ENCODE results near the gene ICOSLG.
"Not testable (repeated sequence)": the region's sequence is repeated elsewhere in the genome, so short reads cannot be mapped to it uniquely, and the experiment has no call there.

ICOSLG gene

DNA sequence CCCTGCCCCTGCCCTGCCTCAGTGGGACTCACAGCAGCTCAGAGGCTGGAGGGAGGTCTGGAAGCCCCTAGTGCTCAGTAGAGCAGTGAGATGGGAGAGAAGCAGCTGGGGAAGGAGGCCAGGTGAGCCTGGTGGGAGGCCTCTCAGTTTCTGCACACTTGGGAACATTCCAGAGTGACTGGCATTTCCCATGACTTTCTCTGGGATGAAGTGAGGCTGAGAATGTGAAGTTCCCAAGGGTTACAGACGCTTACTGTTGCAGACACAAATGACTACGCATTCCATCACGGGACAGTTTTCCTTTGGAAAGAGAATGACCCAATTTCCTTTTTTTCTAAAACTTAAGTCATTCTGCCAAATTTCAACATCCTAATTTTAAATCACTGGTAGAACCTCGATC, 59.2 kb downstream of the ICOSLG start:
- DNase-seq (ENCODE audit: insufficient read length, low spot score); FAIRE-seq: not testable (repeated sequence)

GRCh38 chr21:44176127-44176526, 64.6 kb downstream of the ICOSLG start:
- not testable (repeated sequence) for FAIRE-seq; DNase-seq (ENCODE audit: insufficient read length, low spot score)

- not testable (repeated sequence) for DNase-seq (ENCODE audit: insufficient read length, low spot score); FAIRE-seq
Observed at GRCh38 chr21:44175189-44175588, 65.6 kb downstream of the ICOSLG start.

All from D721Med (cell line).